Vagina (tissue), 2 donors: ENCODE measurements around the gene ARHGAP32. TPM values are rescaled to one million over a fixed set of nuclear protein-coding genes. Genes with fewer than 3 reads are reported as not detected.

ENCODE experiments used
- DNase-seq, 2 donors: peaks; one replicate each; pipeline ENCODE4 v3.0.0-alpha.2; 2017; ENCODE audit errors: extremely low spot score in 2 of 2
- H3K27ac ChIP-seq: fragments of 200-600 bp; sonication (generic); one replicate; pipeline ENCODE4 v1.5.1; 2019
- H3K27me3 ChIP-seq: fragments of 200-600 bp; sonication (generic); one replicate; pipeline ENCODE4 v1.5.1; 2019
- H3K36me3 ChIP-seq, 2 donors: fragments of 200-600 bp; sonication (generic); one replicate each; pipeline ENCODE4 v1.5.1; 2017 to 2019
- H3K4me1 ChIP-seq: fragments of 200-600 bp; sonication (generic); one replicate; pipeline ENCODE4 v1.5.1; 2019
- H3K4me3 ChIP-seq, 2 donors: fragments of 200-600 bp; sonication (generic); 1 replicate in 1 of 2; 2 replicates in 1 of 2; pipeline ENCODE4 v1.5.1; 2016 to 2019
- H3K9me3 ChIP-seq: fragments of 200-600 bp; sonication (generic); one replicate; pipeline ENCODE4 v1.5.1; 2019
- CTCF ChIP-seq, 3 experiments: fragments of 450-650 bp in 2 of 3; fragments of 200-600 bp in 1 of 3; sonication (generic) in 1 of 3; IDR thresholded peaks; one replicate each; pipeline ENCODE4 v1.5.1; 2017 to 2019; ENCODE audit warnings: antibody characterized with exemption in 3 of 3, mild to moderate bottlenecking in 2 of 3, moderate library complexity in 2 of 3
- POLR2A ChIP-seq, 2 donors: fragments of 450-650 bp; IDR thresholded peaks; one replicate each; pipeline ENCODE4 v1.6.1; 2017; ENCODE audit warnings: antibody characterized with exemption in 2 of 2, mild to moderate bottlenecking in 2 of 2, moderate library complexity in 2 of 2
- POLR2AphosphoS5 ChIP-seq, 2 donors: sonication (generic); formaldehyde crosslinking; IDR thresholded peaks; one replicate each; pipeline ENCODE4 v1.9.0; 2017; ENCODE audit warnings: antibody characterized with exemption in 2 of 2, mild to moderate bottlenecking in 2 of 2, low read depth in 1 of 2; ENCODE audit not compliant: insufficient read depth in 1 of 2
- intact Hi-C: fragments of 100-400 bp; cut with DNase I; formaldehyde crosslinking; loops from one replicate; pipeline ENCODE4 v1.15.1; 2023
- total RNA-seq: library from RNA; depleted of rRNA; stranded (reverse); fragments of >200 nt; gene quantifications from one replicate; pipeline ENCODE4 v1.2.3, GENCODE V29; 2016

ARHGAP32 gene
- total RNA-seq, 1 donor from 2014 or later = 42.0 TPM

GRCh38 chr11:128929991-128930390 is 262.1 kb downstream of the ARHGAP32 start:
- Histone ChIP-seq H3K27ac (no peak overlapping the region), H3K4me3 (no peak overlapping the region), H3K4me1 (no peaks in the 10 kb centered on the region), H3K9me3 (no peaks in the 10 kb centered on the region), H3K27me3 (no peaks in the 10 kb centered on the region), H3K36me3 (no peaks in the 10 kb centered on the region)
- intact Hi-C loops = no loop called here
- DNase-seq = no peak
- no peak for TF ChIP-seq CTCF (IDR thresholded peaks at IDR 0.05)
- TF ChIP-seq POLR2A (IDR thresholded peaks at IDR 0.05) = no peak
- TF ChIP-seq POLR2AphosphoS5 (IDR thresholded peaks at IDR 0.05; ENCODE audit: insufficient read depth in 1 of 2, low read depth in 1 of 2) = no peak

- Histone ChIP-seq H3K27me3 (no peaks in the 10 kb centered on the region), H3K27ac (no peak overlapping the region), H3K9me3 (no peaks in the 10 kb centered on the region), H3K36me3 (no peaks in the 10 kb centered on the region), H3K4me3 (no peak overlapping the region), H3K4me1 (no peaks in the 10 kb centered on the region)
- DNase-seq = no peak
- intact Hi-C loops = no loop called here
- TF ChIP-seq POLR2AphosphoS5 (IDR thresholded peaks at IDR 0.05; ENCODE audit: insufficient read depth in 1 of 2, low read depth in 1 of 2) = no peak
- TF ChIP-seq CTCF (IDR thresholded peaks at IDR 0.05) = no peak
- TF ChIP-seq POLR2A (IDR thresholded peaks at IDR 0.05) = no peak
These were observed 262.7 kb downstream of the ARHGAP32 start for GRCh38 chr11:128929468-128929867.

- Histone ChIP-seq H3K4me1 (no peaks in the 10 kb centered on the region), H3K27me3 (no peaks in the 10 kb centered on the region), H3K9me3 (no peaks in the 10 kb centered on the region), H3K4me3 (no peak overlapping the region), H3K27ac (no peak overlapping the region), H3K36me3 (no peaks in the 10 kb centered on the region)
- intact Hi-C loops = no loop called here
- no peak for DNase-seq
- no peak for TF ChIP-seq POLR2A (IDR thresholded peaks at IDR 0.05)
- no peak for TF ChIP-seq CTCF (IDR thresholded peaks at IDR 0.05)
- TF ChIP-seq POLR2AphosphoS5 (IDR thresholded peaks at IDR 0.05; ENCODE audit: insufficient read depth in 1 of 2, low read depth in 1 of 2) = no peak
These were observed 263.7 kb downstream of the ARHGAP32 start for GRCh38 chr11:128928400-128928799.

GRCh38 chr11:128927683-128928336 is 264.3 kb downstream of the ARHGAP32 start:
- TF ChIP-seq POLR2AphosphoS5 (IDR thresholded peaks at IDR 0.05; ENCODE audit: insufficient read depth in 1 of 2, low read depth in 1 of 2) = no peak
- TF ChIP-seq CTCF (IDR thresholded peaks at IDR 0.05) = no peak
- TF ChIP-seq POLR2A (IDR thresholded peaks at IDR 0.05) = no peak
- Histone ChIP-seq H3K27me3 (no peaks in the 10 kb centered on the region), H3K9me3 (no peaks in the 10 kb centered on the region), H3K4me3 (no peak overlapping the region), H3K4me1 (no peaks in the 10 kb centered on the region), H3K36me3 (no peaks in the 10 kb centered on the region), H3K27ac (no peak overlapping the region)
- no peak for DNase-seq
- intact Hi-C loops = no loop called here

- no peaks in the 10 kb centered on the region for H3K4me1 ChIP-seq
- intact Hi-C loops = no loop called here
These were observed 265.0 kb downstream of the ARHGAP32 start for GRCh38 chr11:128927108-128927461.

More at GRCh38 chr11:128927108-128927461, 265.0 kb downstream of the ARHGAP32 start:
- TF ChIP-seq POLR2A (IDR thresholded peaks at IDR 0.05) (no peak), CTCF (IDR thresholded peaks at IDR 0.05) (no peak), POLR2AphosphoS5 (IDR thresholded peaks at IDR 0.05; ENCODE audit: insufficient read depth in 1 of 2, low read depth in 1 of 2) (no peak)
- no peaks in the 10 kb centered on the region for H3K36me3 ChIP-seq
- no peak overlapping the region for H3K27ac ChIP-seq
- H3K4me3 ChIP-seq = no peak overlapping the region
- H3K27me3 ChIP-seq = no peaks in the 10 kb centered on the region
- H3K9me3 ChIP-seq = no peaks in the 10 kb centered on the region
- no peak for DNase-seq
